T-helper 22 cell (primary cell): ENCODE results near the gene MCHR1.

ENCODE experiments used
- DNase-seq: peaks from one replicate; pipeline ENCODE4 v3.0.0-alpha.2; 2020; ENCODE audit warnings: low read depth

MCHR1 gene

GRCh38 chr22:40727070-40727963 lies 48.0 kb downstream of the MCHR1 start:
- DNase-seq = peak; percentile 3

DNA sequence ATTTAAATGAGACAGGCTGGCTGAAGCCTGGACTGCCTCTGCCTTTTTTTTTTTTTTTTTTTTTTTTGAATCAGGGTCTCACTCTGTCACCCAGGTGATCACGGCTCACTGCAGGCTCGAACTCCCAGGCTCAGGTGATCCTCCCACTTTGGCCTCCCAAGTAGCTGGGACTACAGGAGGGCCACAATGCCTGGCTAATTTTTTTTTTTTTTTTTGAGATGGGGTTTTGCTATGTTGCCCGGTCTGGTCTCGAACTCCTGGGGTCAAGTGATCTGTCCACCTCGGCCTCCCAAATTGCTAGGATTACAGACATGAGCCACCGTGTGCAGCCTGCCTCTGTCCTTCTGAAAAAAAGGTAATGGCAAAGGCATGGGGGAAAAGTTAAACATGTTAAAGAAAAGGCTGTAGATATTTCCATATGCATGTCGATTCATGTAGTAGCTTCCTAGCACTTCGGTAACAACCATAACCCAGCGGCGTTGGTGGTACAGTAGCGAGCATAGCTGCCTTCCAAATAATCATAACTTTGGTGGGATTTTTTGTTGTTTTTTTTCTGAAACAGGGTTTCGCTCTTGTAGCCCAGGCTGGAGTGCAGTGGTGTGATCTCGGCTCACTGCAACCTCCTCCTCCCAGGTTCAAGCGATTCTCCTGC lies 48.8 kb downstream of the MCHR1 start:
- DNase-seq = no peak

DNA sequence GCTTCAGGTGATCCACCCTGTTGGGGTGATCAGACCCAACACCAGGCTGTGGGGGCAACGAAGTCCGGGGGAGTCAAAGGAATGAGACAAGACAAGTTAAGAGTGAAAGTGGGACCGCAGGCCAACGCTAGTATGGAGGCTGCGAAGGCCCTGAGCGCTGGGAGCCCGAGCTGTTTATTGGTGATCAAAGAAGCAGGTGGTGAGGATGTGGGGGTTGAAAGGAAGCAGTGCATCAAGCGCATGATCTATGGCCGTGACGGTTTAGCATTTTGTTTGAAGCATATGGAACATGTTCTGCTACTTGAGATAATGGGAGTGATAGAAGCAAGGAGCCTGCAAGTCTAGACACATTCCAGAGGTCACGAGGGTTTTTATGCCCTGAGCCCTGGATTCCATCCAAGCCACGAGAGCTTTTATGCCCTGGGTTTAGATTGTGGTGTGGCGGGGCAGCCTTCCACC lies 49.5 kb downstream of the MCHR1 start:
- DNase-seq = peak; percentile 55

- no peak for DNase-seq
These were observed 50.0 kb downstream of the MCHR1 start for GRCh38 chr22:40729284-40729683.
